CD14-positive monocyte (primary cell): ENCODE data around the gene ARL14EPL. TPM values are rescaled to one million over a fixed set of nuclear protein-coding genes. Genes with fewer than 3 reads are reported as not detected.

ENCODE experiments used
- DNase-seq, 3 donors: peaks; one replicate each; pipeline ENCODE4 v3.0.0-alpha.2; 2011 to 2022
- H2AFZ ChIP-seq: 2 replicates; pipeline ENCODE4 v1.6.0; 2012; ENCODE audit warnings: mild to moderate bottlenecking, low read depth, low read length, inconsistent platforms; ENCODE audit not compliant: insufficient read depth, poor library complexity, severe bottlenecking
- H3K27ac ChIP-seq, 2 donors: 1 replicate in 1 of 2; 2 replicates in 1 of 2; pipeline ENCODE4 v1.5.1; 2012 to 2013; ENCODE audit warnings: low read length in 2 of 2, control low read depth in 1 of 2, inconsistent platforms in 1 of 2, low read depth in 1 of 2, mild to moderate bottlenecking in 1 of 2
- H3K27me3 ChIP-seq, 2 donors: one replicate each; pipeline versions ENCODE4 v1.6.0 to v1.6.1; 2011 to 2013; ENCODE audit warnings: low read length in 2 of 2; ENCODE audit not compliant: control insufficient read depth in 2 of 2, insufficient read depth in 2 of 2
- H3K36me3 ChIP-seq, 2 donors: replicated peaks in 1 of 2; 1 replicate in 1 of 2; 2 replicates in 1 of 2; pipeline versions ENCODE4 v1.5.1 to v1.6.1; 2012 to 2013; ENCODE audit warnings: low read length in 2 of 2, control low read depth in 1 of 2, inconsistent platforms in 1 of 2, mild to moderate bottlenecking in 1 of 2; ENCODE audit not compliant: insufficient read depth in 2 of 2, control insufficient read depth in 1 of 2
- H3K4me1 ChIP-seq, 2 donors: 1 replicate in 1 of 2; 2 replicates in 1 of 2; pipeline versions ENCODE4 v1.5.1 to v1.6.1; 2012 to 2013; ENCODE audit warnings: low read length in 2 of 2, control low read depth in 1 of 2, inconsistent platforms in 1 of 2, mild to moderate bottlenecking in 1 of 2, moderate library complexity in 1 of 2; ENCODE audit not compliant: insufficient read depth in 2 of 2, control insufficient read depth in 1 of 2
- H3K4me2 ChIP-seq: replicated peaks from 2 replicates; pipeline ENCODE3; 2012; ENCODE audit warnings: low read length, moderate library complexity, mild to moderate bottlenecking; ENCODE audit not compliant: poor library complexity, severe bottlenecking; ENCODE audit errors: extremely low read depth
- H3K4me3 ChIP-seq, 3 experiments: fragments of 200-600 bp in 1 of 3; sonication (generic) in 1 of 3; replicated peaks in 1 of 3; 1 replicate in 2 of 3; 2 replicates in 1 of 3; pipeline ENCODE4 v1.5.1; 2011 to 2013; ENCODE audit warnings: low read length in 3 of 3, mild to moderate bottlenecking in 3 of 3, control low read depth in 2 of 3, low read depth in 2 of 3, inconsistent platforms in 1 of 3, moderate library complexity in 1 of 3
- H3K79me2 ChIP-seq: 2 replicates; pipeline ENCODE4 v1.6.0; 2012; ENCODE audit warnings: mild to moderate bottlenecking, control low read depth, inconsistent platforms, low read length, moderate library complexity; ENCODE audit not compliant: insufficient read depth
- H3K9ac ChIP-seq: 2 replicates; pipeline ENCODE4 v1.6.0; 2017; ENCODE audit warnings: low read length, mild to moderate bottlenecking; ENCODE audit not compliant: insufficient read depth, poor library complexity, severe bottlenecking
- H3K9me3 ChIP-seq, 2 donors: replicated peaks in 1 of 2; 1 replicate in 1 of 2; 2 replicates in 1 of 2; pipeline versions ENCODE4 v1.5.1 to v1.6.1; 2012 to 2013; ENCODE audit warnings: low read length in 2 of 2, control low read depth in 1 of 2; ENCODE audit not compliant: control insufficient read depth in 1 of 2, insufficient read depth in 1 of 2
- H4K20me1 ChIP-seq: 2 replicates; pipeline ENCODE4 v1.6.0; 2012; ENCODE audit warnings: mild to moderate bottlenecking, low read length, control low read depth, moderate library complexity; ENCODE audit not compliant: insufficient read depth
- H3K27ac Mint-ChIP-seq, 7 donors: one replicate each; pipeline ENCODE4 v1.8.0; 2020; ENCODE audit warnings: mild to moderate bottlenecking in 7 of 7, mixed read lengths in 7 of 7, moderate library complexity in 6 of 7, inconsistent platforms in 2 of 7
- H3K27me3 Mint-ChIP-seq, 3 donors: one replicate each; pipeline ENCODE4 v1.8.0; 2021 to 2022; ENCODE audit warnings: low read depth in 3 of 3, mild to moderate bottlenecking in 3 of 3, mixed read lengths in 3 of 3, moderate library complexity in 3 of 3, inconsistent platforms in 1 of 3
- H3K36me3 Mint-ChIP-seq, 2 donors: one replicate each; pipeline ENCODE4 v1.8.0; 2020; ENCODE audit warnings: mixed read lengths in 2 of 2, inconsistent platforms in 1 of 2, mild to moderate bottlenecking in 1 of 2
- H3K4me1 Mint-ChIP-seq: one replicate; pipeline ENCODE4 v1.8.0; 2020; ENCODE audit warnings: mild to moderate bottlenecking, mixed read lengths
- H3K4me3 Mint-ChIP-seq, 2 donors: one replicate each; pipeline ENCODE4 v1.8.0; 2020; ENCODE audit warnings: mild to moderate bottlenecking in 2 of 2, mixed read lengths in 2 of 2, moderate library complexity in 1 of 2
- H3K9me3 Mint-ChIP-seq, 7 donors: one replicate each; pipeline ENCODE4 v1.8.0; 2020 to 2022; ENCODE audit warnings: mixed read lengths in 7 of 7, mild to moderate bottlenecking in 6 of 7, moderate library complexity in 6 of 7, inconsistent platforms in 2 of 7
- WGBS: methylation state at CpG from one replicate; pipeline ENCODE4 v1.1.5; 2013; ENCODE audit warnings: missing lambda C conversion rate; ENCODE audit not compliant: insufficient coverage; 5-methylcytosine and 5-hydroxymethylcytosine counted together
- intact Hi-C, 2 donors: fragments of 100-400 bp; cut with micrococcal nuclease; formaldehyde crosslinking; loops; one replicate each; pipeline versions ENCODE4 v1.15.0 to v1.15.1; 2023
- polyA plus RNA-seq, 3 donors: library from polyadenylated mRNA; depleted of rRNA in 1 of 3; unstranded in 2 of 3; stranded (reverse) in 1 of 3; fragments of 300-500 nt in 2 of 3; fragments of >200 nt in 1 of 3; fragmentation: Illumina TruSeq in 2 of 3; gene quantifications; 1 replicate in 2 of 3; 2 replicates in 1 of 3; pipeline ENCODE4 v1.2.3, GENCODE V29; 2012 to 2021
- TF ChIP-seq, protein P1 (sequence below): fragments of 200-600 bp; IDR thresholded peaks from one replicate; pipeline ENCODE4 v1.8.0; 2022; ENCODE audit warnings: antibody characterized with exemption, mild to moderate bottlenecking

ARL14EPL gene
- polyA plus RNA-seq, 3 donors: 0.11 TPM; not detected in 2

DNA sequence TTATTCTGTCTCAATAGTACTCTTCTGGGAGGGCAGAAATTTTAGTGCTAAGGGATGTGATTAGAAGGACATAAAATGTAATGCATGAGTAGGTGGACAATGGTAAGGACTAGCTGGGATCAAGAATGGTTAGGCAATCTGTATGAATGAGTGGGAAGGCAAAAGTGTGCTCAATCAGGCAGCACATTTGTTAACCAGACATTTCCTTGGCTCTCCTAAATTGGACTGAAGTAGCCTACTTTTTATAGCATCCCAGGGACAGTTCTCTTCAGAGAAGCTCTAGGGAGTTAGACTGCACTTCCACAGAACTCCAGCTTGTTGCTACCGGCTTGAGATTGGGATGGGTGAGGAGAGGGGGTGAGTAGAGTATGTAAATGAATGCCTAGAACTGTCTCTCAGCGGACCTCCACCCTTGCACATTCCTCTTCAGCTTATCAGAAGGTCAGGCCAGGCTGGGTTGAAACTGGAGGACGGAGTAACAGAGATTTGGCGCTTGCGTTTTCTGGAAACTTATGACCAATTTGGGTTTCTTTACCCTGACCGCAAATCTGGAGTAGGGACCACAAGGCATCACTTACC lies 19.0 kb upstream of the ARL14EPL start:
- intact Hi-C loops: no loop called here
- Histone ChIP-seq H4K20me1 (no peaks in the 10 kb centered on the region), H3K4me2 (no peak overlapping the region), H2AFZ (no peak overlapping the region), H3K9me3 (no peaks in the 10 kb centered on the region), H3K4me1 (no peaks in the 10 kb centered on the region), H3K4me3 (no peak overlapping the region), H3K27me3 (no peaks in the 10 kb centered on the region), H3K36me3 (no peaks in the 10 kb centered on the region), H3K27ac (no peak overlapping the region), H3K9ac (no peak overlapping the region), H3K79me2 (no peaks in the 10 kb centered on the region)
- TF ChIP-seq, protein P1, sequence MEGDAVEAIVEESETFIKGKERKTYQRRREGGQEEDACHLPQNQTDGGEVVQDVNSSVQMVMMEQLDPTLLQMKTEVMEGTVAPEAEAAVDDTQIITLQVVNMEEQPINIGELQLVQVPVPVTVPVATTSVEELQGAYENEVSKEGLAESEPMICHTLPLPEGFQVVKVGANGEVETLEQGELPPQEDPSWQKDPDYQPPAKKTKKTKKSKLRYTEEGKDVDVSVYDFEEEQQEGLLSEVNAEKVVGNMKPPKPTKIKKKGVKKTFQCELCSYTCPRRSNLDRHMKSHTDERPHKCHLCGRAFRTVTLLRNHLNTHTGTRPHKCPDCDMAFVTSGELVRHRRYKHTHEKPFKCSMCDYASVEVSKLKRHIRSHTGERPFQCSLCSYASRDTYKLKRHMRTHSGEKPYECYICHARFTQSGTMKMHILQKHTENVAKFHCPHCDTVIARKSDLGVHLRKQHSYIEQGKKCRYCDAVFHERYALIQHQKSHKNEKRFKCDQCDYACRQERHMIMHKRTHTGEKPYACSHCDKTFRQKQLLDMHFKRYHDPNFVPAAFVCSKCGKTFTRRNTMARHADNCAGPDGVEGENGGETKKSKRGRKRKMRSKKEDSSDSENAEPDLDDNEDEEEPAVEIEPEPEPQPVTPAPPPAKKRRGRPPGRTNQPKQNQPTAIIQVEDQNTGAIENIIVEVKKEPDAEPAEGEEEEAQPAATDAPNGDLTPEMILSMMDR: no peak
- Mint-ChIP-seq H3K4me1 (no peaks in the 10 kb centered on the region), H3K4me3 (no peak overlapping the region), H3K27me3 (peaks cover 3 to 8% (median 4%) of the 10 kb centered on the region in 3 donors), H3K9me3 (peaks cover 0 to 2% (median 0%) of the 10 kb centered on the region in 7 donors), H3K27ac (no peak overlapping the region), H3K36me3 (no peaks in the 10 kb centered on the region)
- no peak for DNase-seq
- WGBS: 83% methylated on average over 4 of the region's 6 CpGs

DNA sequence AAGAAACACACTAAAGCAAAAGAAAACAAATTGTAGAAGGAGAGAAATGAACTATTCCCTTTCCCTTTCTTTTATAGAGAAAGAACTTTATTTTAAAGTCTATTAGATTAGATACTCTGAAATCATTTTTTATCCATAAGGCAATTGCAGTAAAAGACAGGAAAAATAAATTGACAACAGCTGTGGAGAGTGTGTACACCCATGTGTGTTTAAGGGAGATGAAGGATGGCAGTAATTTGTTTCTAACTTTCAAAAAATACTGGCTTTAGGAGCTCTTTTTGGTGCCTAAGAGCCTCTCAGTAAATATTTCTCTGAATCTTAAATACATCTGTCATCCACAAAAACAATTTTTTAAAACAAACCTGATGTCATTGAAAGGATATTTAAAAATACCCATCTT lies 18.3 kb upstream of the ARL14EPL start:
- Histone ChIP-seq H3K36me3 (no peaks in the 10 kb centered on the region), H3K79me2 (no peaks in the 10 kb centered on the region), H4K20me1 (no peaks in the 10 kb centered on the region), H3K4me3 (no peak overlapping the region), H3K27ac (no peak overlapping the region), H3K9ac (no peak overlapping the region), H3K4me2 (no peak overlapping the region), H3K27me3 (no peaks in the 10 kb centered on the region), H3K9me3 (no peaks in the 10 kb centered on the region), H2AFZ (no peak overlapping the region), H3K4me1 (no peaks in the 10 kb centered on the region)
- no peak overlapping the region for H3K27ac Mint-ChIP-seq
- TF ChIP-seq, protein P1: no peak
- H3K36me3 Mint-ChIP-seq: no peaks in the 10 kb centered on the region
- H3K9me3 Mint-ChIP-seq: peaks cover 0 to 2% (median 0%) of the 10 kb centered on the region in 7 donors
- no peaks in the 10 kb centered on the region for H3K4me1 Mint-ChIP-seq
- peaks cover 3 to 8% (median 5%) of the 10 kb centered on the region in 3 donors for H3K27me3 Mint-ChIP-seq
- DNase-seq: no peak
- intact Hi-C loops: no loop called here
- H3K4me3 Mint-ChIP-seq: no peak overlapping the region
